ENCODE results near the gene PPFIA1. TPM values are rescaled to one million over a fixed set of nuclear protein-coding genes. Genes with fewer than 3 reads are reported as not detected.

Gene PPFIA1
- total RNA-seq, 2 experiments from 2014 or later: 34.3 to 42.0 TPM

GRCh38 chr11:70244698-70245097 is 25.8 kb upstream of the PPFIA1 start:
- DNase-seq: no peak
- Mint-ChIP-seq H3K36me3 (ENCODE audit: low read depth) (no peaks in the 10 kb centered on the region), H3K27me3 (peaks cover 8% of the 10 kb centered on the region), H3K4me1 (ENCODE audit: low read depth) (no peaks in the 10 kb centered on the region), H3K9me3 (no peaks in the 10 kb centered on the region), H3K27ac (no peak overlapping the region), H3K4me3 (no peak overlapping the region)
- no peaks in the 10 kb centered on the region for H3K9me3 ChIP-seq (ENCODE audit: control insufficient read depth in 1 of 2, insufficient read depth in 1 of 2, low read length in 2 of 2)
- H3K4me1 ChIP-seq (ENCODE audit: insufficient read depth, low read length): no peaks in the 10 kb centered on the region
- H3K27ac ChIP-seq (ENCODE audit: low read depth in 1 of 2, low read length in 2 of 2): no peak overlapping the region
- intact Hi-C loops (cut with DNase I, micrococcal nuclease): no loop called here
- ATAC-seq (ENCODE audit: poor library complexity): no peak
- no peaks in the 10 kb centered on the region for H3K36me3 ChIP-seq (ENCODE audit: insufficient read depth, low read length)
- H3K27me3 ChIP-seq (ENCODE audit: control insufficient read depth in 1 of 2, insufficient read depth in 2 of 2, low read length in 2 of 2): no peaks in the 10 kb centered on the region
- TF ChIP-seq CTCF (IDR thresholded peaks at IDR 0.05): no peak
- H3K4me3 ChIP-seq (ENCODE audit: low read length): no peak overlapping the region
- CTCF ChIA-PET: no interaction called here
- POLR2A ChIA-PET: no interaction called here

GRCh38 chr11:70246196-70246595 is 24.3 kb upstream of the PPFIA1 start:
- TF ChIP-seq CTCF (IDR thresholded peaks at IDR 0.05): no peak
- ChIA-PET CTCF (no interaction called here), POLR2A (no interaction called here)
- Histone ChIP-seq H3K36me3 (ENCODE audit: insufficient read depth, low read length) (no peaks in the 10 kb centered on the region), H3K4me1 (ENCODE audit: insufficient read depth, low read length) (no peaks in the 10 kb centered on the region), H3K27me3 (ENCODE audit: control insufficient read depth in 1 of 2, insufficient read depth in 2 of 2, low read length in 2 of 2) (no peaks in the 10 kb centered on the region), H3K9me3 (ENCODE audit: control insufficient read depth in 1 of 2, insufficient read depth in 1 of 2, low read length in 2 of 2) (no peaks in the 10 kb centered on the region), H3K27ac (ENCODE audit: low read depth in 1 of 2, low read length in 2 of 2) (no peak overlapping the region), H3K4me3 (ENCODE audit: low read length) (no peak overlapping the region)
- no peak for DNase-seq
- H3K9me3 Mint-ChIP-seq: no peaks in the 10 kb centered on the region
- no peaks in the 10 kb centered on the region for H3K36me3 Mint-ChIP-seq (ENCODE audit: low read depth)
- intact Hi-C loops (cut with DNase I, micrococcal nuclease): no loop called here
- no peak overlapping the region for H3K27ac Mint-ChIP-seq
- H3K27me3 Mint-ChIP-seq: peaks cover 8% of the 10 kb centered on the region
- H3K4me1 Mint-ChIP-seq (ENCODE audit: low read depth): no peaks in the 10 kb centered on the region
- no peak for ATAC-seq (ENCODE audit: poor library complexity)
- no peak overlapping the region for H3K4me3 Mint-ChIP-seq

- H3K9me3 Mint-ChIP-seq: no peaks in the 10 kb centered on the region
- intact Hi-C loops (cut with DNase I, micrococcal nuclease): no loop called here
- Histone ChIP-seq H3K4me1 (ENCODE audit: insufficient read depth, low read length) (no peaks in the 10 kb centered on the region), H3K36me3 (ENCODE audit: insufficient read depth, low read length) (no peaks in the 10 kb centered on the region), H3K9me3 (ENCODE audit: control insufficient read depth in 1 of 2, insufficient read depth in 1 of 2, low read length in 2 of 2) (no peaks in the 10 kb centered on the region), H3K27ac (ENCODE audit: low read depth in 1 of 2, low read length in 2 of 2) (no peak overlapping the region), H3K4me3 (ENCODE audit: low read length) (no peak overlapping the region), H3K27me3 (ENCODE audit: control insufficient read depth in 1 of 2, insufficient read depth in 2 of 2, low read length in 2 of 2) (no peaks in the 10 kb centered on the region)
- POLR2A ChIA-PET: no interaction called here
- ATAC-seq (ENCODE audit: poor library complexity) (no peak), DNase-seq (no peak)
- peaks cover 8% of the 10 kb centered on the region for H3K27me3 Mint-ChIP-seq
- no peaks in the 10 kb centered on the region for H3K36me3 Mint-ChIP-seq (ENCODE audit: low read depth)
- H3K27ac Mint-ChIP-seq: no peak overlapping the region
- no peaks in the 10 kb centered on the region for H3K4me1 Mint-ChIP-seq (ENCODE audit: low read depth)
- no peak for TF ChIP-seq CTCF (IDR thresholded peaks at IDR 0.05)
- CTCF ChIA-PET: no interaction called here
- no peak overlapping the region for H3K4me3 Mint-ChIP-seq
Measured at GRCh38 chr11:70247042-70247709, 23.3 kb upstream of the PPFIA1 start.
